Measurements from ENCODE around the gene CNN1. TPM values are rescaled to one million over a fixed set of nuclear protein-coding genes. Genes with fewer than 3 reads are reported as not detected.

Gene CNN1
- total and polyA plus RNA-seq, 9 of the 15 experiments (the other 6 are each of a cell fraction or from before 2014, with no cell fraction given): 0.23 to 10.6 (median 5.2) TPM

DNA sequence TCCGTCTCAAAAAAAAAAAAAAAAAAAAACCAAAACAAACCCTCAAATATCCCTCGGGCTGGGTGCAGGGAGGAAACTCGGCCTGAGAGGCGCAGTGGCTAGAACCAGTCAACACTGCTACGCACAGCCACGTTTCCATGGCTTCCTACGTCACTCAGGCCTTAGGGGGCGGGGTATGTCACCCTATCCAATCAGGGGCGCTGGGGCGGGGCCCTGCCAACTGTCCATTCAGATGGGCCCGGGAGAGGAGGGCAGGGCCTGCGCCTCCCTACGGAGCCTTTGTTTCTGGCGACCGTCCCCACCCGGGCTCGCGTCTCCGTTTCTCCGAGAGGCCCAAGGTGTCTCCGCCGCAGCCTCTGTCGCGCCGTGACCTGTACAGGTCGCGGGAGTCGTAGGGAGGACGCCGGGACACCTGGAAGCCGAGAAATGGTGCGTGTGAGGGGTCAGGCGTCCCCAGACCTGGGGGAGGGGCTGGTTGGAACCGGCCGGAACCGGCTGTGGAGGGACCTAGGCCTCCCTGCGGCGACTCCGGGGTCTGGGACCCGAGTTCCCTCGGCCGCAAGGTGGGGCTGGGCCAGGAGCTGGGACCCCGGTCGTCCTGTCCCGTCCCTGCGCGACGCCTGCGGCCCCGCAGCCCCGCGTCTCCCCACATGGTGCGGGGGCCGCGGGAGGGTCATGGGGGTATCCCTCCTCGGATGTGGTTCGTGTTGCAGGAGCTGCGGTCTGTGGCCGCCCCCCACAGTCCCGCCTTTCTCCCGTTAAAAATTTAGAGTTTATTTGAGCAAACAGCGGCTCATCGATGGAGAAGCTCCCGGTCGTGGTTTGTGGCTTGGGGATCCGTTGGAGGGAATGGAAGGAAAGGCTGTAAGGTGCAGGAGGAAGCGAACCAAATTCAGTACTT is 58.8 kb downstream of the CNN1 start, which contains the start of gene ZNF627 (continued):
- TF ChIP-seq ESRRA (IDR thresholded peaks at IDR 0.05; ENCODE audit: borderline replicate concordance, low read depth): peak; percentile 51; the same call in 1 of the 2 replicates
- TF ChIP-seq ARID2 (IDR thresholded peaks at IDR 0.05): 0 out of 2 replicates have a peak, but pooled peaks have one; percentile 10
- TF ChIP-seq MTA1 (IDR thresholded peaks at IDR 0.05; ENCODE audit: borderline replicate concordance): 0 out of 2 replicates have a peak, but pooled peaks have one; percentile 10
- TF ChIP-seq SMAD1 (IDR thresholded peaks at IDR 0.05; ENCODE audit: low read depth, low read length, partially characterized antibody): peak; percentile 57
- peak; percentile 66; the same call in 1 of the 2 replicates for TF ChIP-seq ZNF717 (CRISPR knock-in tag; IDR thresholded peaks at IDR 0.05)
- TF ChIP-seq, protein P1, sequence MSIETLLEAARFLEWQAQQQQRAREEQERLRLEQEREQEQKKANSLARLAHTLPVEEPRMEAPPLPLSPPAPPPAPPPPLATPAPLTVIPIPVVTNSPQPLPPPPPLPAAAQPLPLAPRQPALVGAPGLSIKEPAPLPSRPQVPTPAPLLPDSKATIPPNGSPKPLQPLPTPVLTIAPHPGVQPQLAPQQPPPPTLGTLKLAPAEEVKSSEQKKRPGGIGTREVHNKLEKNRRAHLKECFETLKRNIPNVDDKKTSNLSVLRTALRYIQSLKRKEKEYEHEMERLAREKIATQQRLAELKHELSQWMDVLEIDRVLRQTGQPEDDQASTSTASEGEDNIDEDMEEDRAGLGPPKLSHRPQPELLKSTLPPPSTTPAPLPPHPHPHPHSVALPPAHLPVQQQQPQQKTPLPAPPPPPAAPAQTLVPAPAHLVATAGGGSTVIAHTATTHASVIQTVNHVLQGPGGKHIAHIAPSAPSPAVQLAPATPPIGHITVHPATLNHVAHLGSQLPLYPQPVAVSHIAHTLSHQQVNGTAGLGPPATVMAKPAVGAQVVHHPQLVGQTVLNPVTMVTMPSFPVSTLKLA (conservative IDR thresholded peaks at IDR 0.05): peak; percentile 46 to 71
- TF ChIP-seq NCOA2 (IDR thresholded peaks at IDR 0.05; ENCODE audit: partially characterized antibody in 2 of 2): no peak
- TF ChIP-seq, protein P2, sequence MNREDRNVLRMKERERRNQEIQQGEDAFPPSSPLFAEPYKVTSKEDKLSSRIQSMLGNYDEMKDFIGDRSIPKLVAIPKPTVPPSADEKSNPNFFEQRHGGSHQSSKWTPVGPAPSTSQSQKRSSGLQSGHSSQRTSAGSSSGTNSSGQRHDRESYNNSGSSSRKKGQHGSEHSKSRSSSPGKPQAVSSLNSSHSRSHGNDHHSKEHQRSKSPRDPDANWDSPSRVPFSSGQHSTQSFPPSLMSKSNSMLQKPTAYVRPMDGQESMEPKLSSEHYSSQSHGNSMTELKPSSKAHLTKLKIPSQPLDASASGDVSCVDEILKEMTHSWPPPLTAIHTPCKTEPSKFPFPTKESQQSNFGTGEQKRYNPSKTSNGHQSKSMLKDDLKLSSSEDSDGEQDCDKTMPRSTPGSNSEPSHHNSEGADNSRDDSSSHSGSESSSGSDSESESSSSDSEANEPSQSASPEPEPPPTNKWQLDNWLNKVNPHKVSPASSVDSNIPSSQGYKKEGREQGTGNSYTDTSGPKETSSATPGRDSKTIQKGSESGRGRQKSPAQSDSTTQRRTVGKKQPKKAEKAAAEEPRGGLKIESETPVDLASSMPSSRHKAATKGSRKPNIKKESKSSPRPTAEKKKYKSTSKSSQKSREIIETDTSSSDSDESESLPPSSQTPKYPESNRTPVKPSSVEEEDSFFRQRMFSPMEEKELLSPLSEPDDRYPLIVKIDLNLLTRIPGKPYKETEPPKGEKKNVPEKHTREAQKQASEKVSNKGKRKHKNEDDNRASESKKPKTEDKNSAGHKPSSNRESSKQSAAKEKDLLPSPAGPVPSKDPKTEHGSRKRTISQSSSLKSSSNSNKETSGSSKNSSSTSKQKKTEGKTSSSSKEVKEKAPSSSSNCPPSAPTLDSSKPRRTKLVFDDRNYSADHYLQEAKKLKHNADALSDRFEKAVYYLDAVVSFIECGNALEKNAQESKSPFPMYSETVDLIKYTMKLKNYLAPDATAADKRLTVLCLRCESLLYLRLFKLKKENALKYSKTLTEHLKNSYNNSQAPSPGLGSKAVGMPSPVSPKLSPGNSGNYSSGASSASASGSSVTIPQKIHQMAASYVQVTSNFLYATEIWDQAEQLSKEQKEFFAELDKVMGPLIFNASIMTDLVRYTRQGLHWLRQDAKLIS (CRISPR knock-in tag; IDR thresholded peaks at IDR 0.05): peak; percentile 93
- TF ChIP-seq, protein P3, sequence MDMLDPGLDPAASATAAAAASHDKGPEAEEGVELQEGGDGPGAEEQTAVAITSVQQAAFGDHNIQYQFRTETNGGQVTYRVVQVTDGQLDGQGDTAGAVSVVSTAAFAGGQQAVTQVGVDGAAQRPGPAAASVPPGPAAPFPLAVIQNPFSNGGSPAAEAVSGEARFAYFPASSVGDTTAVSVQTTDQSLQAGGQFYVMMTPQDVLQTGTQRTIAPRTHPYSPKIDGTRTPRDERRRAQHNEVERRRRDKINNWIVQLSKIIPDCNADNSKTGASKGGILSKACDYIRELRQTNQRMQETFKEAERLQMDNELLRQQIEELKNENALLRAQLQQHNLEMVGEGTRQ (CRISPR knock-in tag; IDR thresholded peaks at IDR 0.05): no peak
- TF ChIP-seq GATAD2A (IDR thresholded peaks at IDR 0.05): peak; percentile 32; the same call in 1 of the 2 replicates
- TF ChIP-seq, protein P4, sequence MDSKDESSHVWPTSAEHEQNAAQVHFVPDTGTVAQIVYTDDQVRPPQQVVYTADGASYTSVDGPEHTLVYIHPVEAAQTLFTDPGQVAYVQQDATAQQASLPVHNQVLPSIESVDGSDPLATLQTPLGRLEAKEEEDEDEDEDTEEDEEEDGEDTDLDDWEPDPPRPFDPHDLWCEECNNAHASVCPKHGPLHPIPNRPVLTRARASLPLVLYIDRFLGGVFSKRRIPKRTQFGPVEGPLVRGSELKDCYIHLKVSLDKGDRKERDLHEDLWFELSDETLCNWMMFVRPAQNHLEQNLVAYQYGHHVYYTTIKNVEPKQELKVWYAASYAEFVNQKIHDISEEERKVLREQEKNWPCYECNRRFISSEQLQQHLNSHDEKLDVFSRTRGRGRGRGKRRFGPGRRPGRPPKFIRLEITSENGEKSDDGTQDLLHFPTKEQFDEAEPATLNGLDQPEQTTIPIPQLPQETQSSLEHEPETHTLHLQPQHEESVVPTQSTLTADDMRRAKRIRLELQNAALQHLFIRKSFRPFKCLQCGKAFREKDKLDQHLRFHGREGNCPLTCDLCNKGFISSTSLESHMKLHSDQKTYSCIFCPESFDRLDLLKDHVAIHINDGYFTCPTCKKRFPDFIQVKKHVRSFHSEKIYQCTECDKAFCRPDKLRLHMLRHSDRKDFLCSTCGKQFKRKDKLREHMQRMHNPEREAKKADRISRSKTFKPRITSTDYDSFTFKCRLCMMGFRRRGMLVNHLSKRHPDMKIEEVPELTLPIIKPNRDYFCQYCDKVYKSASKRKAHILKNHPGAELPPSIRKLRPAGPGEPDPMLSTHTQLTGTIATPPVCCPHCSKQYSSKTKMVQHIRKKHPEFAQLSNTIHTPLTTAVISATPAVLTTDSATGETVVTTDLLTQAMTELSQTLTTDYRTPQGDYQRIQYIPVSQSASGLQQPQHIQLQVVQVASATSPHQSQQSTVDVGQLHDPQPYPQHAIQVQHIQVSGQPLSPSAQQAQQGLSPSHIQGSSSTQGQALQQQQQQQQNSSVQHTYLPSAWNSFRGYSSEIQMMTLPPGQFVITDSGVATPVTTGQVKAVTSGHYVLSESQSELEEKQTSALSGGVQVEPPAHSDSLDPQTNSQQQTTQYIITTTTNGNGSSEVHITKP (IDR thresholded peaks at IDR 0.05; ENCODE audit: partially characterized antibody): peak; percentile 57
- TF ChIP-seq CCNT2 (IDR thresholded peaks at IDR 0.05; ENCODE audit: borderline replicate concordance, extremely low read depth, insufficient read length, low read depth, low read length): peak; percentile 46
- TF ChIP-seq KLF16 (IDR thresholded peaks at IDR 0.05): peak; percentile 92
